HG03175 (cell line): ENCODE results near the gene THSD4.

ENCODE experiments used
- ATAC-seq: cut with Tn5 transposase; IDR thresholded peaks from one replicate; pipeline ENCODE4 v1.9.1; 2021; ENCODE audit warnings: mild to moderate bottlenecking, moderate library complexity; ENCODE audit not compliant: unreplicated experiment

The THSD4 gene

GRCh38 chr15:71471347-71471746 lies 356.1 kb downstream of the THSD4 start:
- no peak for ATAC-seq

- ATAC-seq, result no peak
Measured at GRCh38 chr15:71472566-71472965, 357.3 kb downstream of the THSD4 start.

- no peak for ATAC-seq
Measured at GRCh38 chr15:71473751-71474150, 358.5 kb downstream of the THSD4 start.

GRCh38 chr15:71476823-71477222 lies 361.6 kb downstream of the THSD4 start:
- no peak for ATAC-seq

GRCh38 chr15:71480556-71480955 lies 365.3 kb downstream of the THSD4 start:
- ATAC-seq, result no peak

GRCh38 chr15:71484080-71484479 lies 368.8 kb downstream of the THSD4 start:
- ATAC-seq, result no peak

- ATAC-seq, result no peak
Measured at GRCh38 chr15:71485094-71485693, 369.9 kb downstream of the THSD4 start.

GRCh38 chr15:71489570-71489969 lies 374.3 kb downstream of the THSD4 start:
- no peak for ATAC-seq

- no peak for ATAC-seq
Measured at GRCh38 chr15:71493526-71493925, 378.3 kb downstream of the THSD4 start.

GRCh38 chr15:71494563-71495397 lies 379.5 kb downstream of the THSD4 start:
- ATAC-seq, result no peak

GRCh38 chr15:71495398-71495780 lies 380.1 kb downstream of the THSD4 start:
- ATAC-seq, result no peak

GRCh38 chr15:71496336-71496955 lies 381.2 kb downstream of the THSD4 start:
- ATAC-seq, result no peak

GRCh38 chr15:71501344-71502076 lies 386.2 kb downstream of the THSD4 start:
- ATAC-seq, result no peak

- no peak for ATAC-seq
Measured at GRCh38 chr15:71502077-71502432, 386.8 kb downstream of the THSD4 start.

- no peak for ATAC-seq
Measured at GRCh38 chr15:71505962-71506361, 390.7 kb downstream of the THSD4 start.

GRCh38 chr15:71506946-71507345 lies 391.7 kb downstream of the THSD4 start:
- no peak for ATAC-seq

- ATAC-seq, result no peak
Measured at GRCh38 chr15:71508081-71508682, 392.9 kb downstream of the THSD4 start.

- no peak for ATAC-seq
Measured at GRCh38 chr15:71509139-71509538, 393.9 kb downstream of the THSD4 start.

- no peak for ATAC-seq
Measured at GRCh38 chr15:71510763-71511162, 395.5 kb downstream of the THSD4 start.

- no peak for ATAC-seq
Measured at GRCh38 chr15:71511796-71512681, 396.8 kb downstream of the THSD4 start.
